ENCODE results near the gene ARVCF.

ARVCF gene

GRCh38 chr22:20016734-20017621, at the start of gene ARVCF:
TSS of gene ARVCF (minus strand) at chr22:20016823. CDS start at chr22:19990794, 26,029 bp downstream.
- Mint-ChIP-seq H3K4me3 (peak within 1 kb of the TSS; percentile 86), H3K9me3 (no peaks in the 10 kb centered on the region)
- intact Hi-C loops (cut with micrococcal nuclease) = no loop called here

GRCh38 chr22:20065896-20066616, 49.4 kb upstream of the ARVCF start:
- intact Hi-C loops (cut with micrococcal nuclease) = no loop called here
- no peak overlapping the region for H3K4me3 Mint-ChIP-seq
- no peaks in the 10 kb centered on the region for H3K4me1 Mint-ChIP-seq (ENCODE audit: low read depth)
- no peaks in the 10 kb centered on the region for H3K27me3 Mint-ChIP-seq
- H3K27ac Mint-ChIP-seq = no peak overlapping the region
- no peaks in the 10 kb centered on the region for H3K9me3 Mint-ChIP-seq
- peaks cover 63% of the 10 kb centered on the region for H3K36me3 Mint-ChIP-seq (ENCODE audit: low read depth)

More at GRCh38 chr22:20016734-20017621, at the start of gene ARVCF:
- no peak within 1 kb of the TSS for H3K27ac Mint-ChIP-seq
- peaks cover 29% of the 10 kb centered on the region for H3K4me1 Mint-ChIP-seq (ENCODE audit: low read depth)
- peaks cover 16% of the 10 kb centered on the region for H3K36me3 Mint-ChIP-seq (ENCODE audit: low read depth)
- H3K27me3 Mint-ChIP-seq = peaks cover 47% of the 10 kb centered on the region

GRCh38 chr22:20064545-20065262, 48.1 kb upstream of the ARVCF start:
- H3K27ac Mint-ChIP-seq = no peak overlapping the region

GRCh38 chr22:20064140-20064480, 47.5 kb upstream of the ARVCF start:
- no peaks in the 10 kb centered on the region for H3K27me3 Mint-ChIP-seq
- H3K9me3 Mint-ChIP-seq = no peaks in the 10 kb centered on the region
- H3K4me3 Mint-ChIP-seq = no peak overlapping the region
- H3K4me1 Mint-ChIP-seq (ENCODE audit: low read depth) = no peaks in the 10 kb centered on the region
- no peak overlapping the region for H3K27ac Mint-ChIP-seq
- peaks cover 82% of the 10 kb centered on the region for H3K36me3 Mint-ChIP-seq (ENCODE audit: low read depth)
- intact Hi-C loops (cut with micrococcal nuclease) = no loop called here

More at GRCh38 chr22:20064545-20065262, 48.1 kb upstream of the ARVCF start:
- Mint-ChIP-seq H3K4me1 (ENCODE audit: low read depth) (no peaks in the 10 kb centered on the region), H3K36me3 (ENCODE audit: low read depth) (peaks cover 76% of the 10 kb centered on the region), H3K27me3 (no peaks in the 10 kb centered on the region), H3K4me3 (no peak overlapping the region), H3K9me3 (no peaks in the 10 kb centered on the region)
- intact Hi-C loops (cut with micrococcal nuclease) = no loop called here

- H3K36me3 Mint-ChIP-seq (ENCODE audit: low read depth) = peaks cover 88% of the 10 kb centered on the region
Measured at GRCh38 chr22:20063271-20064139, 46.9 kb upstream of the ARVCF start.

GRCh38 chr22:20062766-20063083, 46.1 kb upstream of the ARVCF start:
- no peaks in the 10 kb centered on the region for H3K27me3 Mint-ChIP-seq
- H3K36me3 Mint-ChIP-seq (ENCODE audit: low read depth) = peaks cover 96% of the 10 kb centered on the region
- H3K4me3 Mint-ChIP-seq = no peak overlapping the region
- H3K27ac Mint-ChIP-seq = no peak overlapping the region
- H3K9me3 Mint-ChIP-seq = no peaks in the 10 kb centered on the region
- H3K4me1 Mint-ChIP-seq (ENCODE audit: low read depth) = no peaks in the 10 kb centered on the region
- intact Hi-C loops (cut with micrococcal nuclease) = no loop called here

More at GRCh38 chr22:20063271-20064139, 46.9 kb upstream of the ARVCF start:
- intact Hi-C loops (cut with micrococcal nuclease) = no loop called here
- H3K27me3 Mint-ChIP-seq = no peaks in the 10 kb centered on the region
- no peaks in the 10 kb centered on the region for H3K9me3 Mint-ChIP-seq
- H3K27ac Mint-ChIP-seq = no peak overlapping the region
- H3K4me1 Mint-ChIP-seq (ENCODE audit: low read depth) = no peaks in the 10 kb centered on the region
- no peak overlapping the region for H3K4me3 Mint-ChIP-seq

- H3K27ac Mint-ChIP-seq = no peak overlapping the region
- no peaks in the 10 kb centered on the region for H3K27me3 Mint-ChIP-seq
- H3K4me3 Mint-ChIP-seq = no peak overlapping the region
- no peaks in the 10 kb centered on the region for H3K4me1 Mint-ChIP-seq (ENCODE audit: low read depth)
- intact Hi-C loops (cut with micrococcal nuclease) = no loop called here
- peaks cover 100% of the 10 kb centered on the region for H3K36me3 Mint-ChIP-seq (ENCODE audit: low read depth)
- no peaks in the 10 kb centered on the region for H3K9me3 Mint-ChIP-seq
Measured at GRCh38 chr22:20062043-20062765, 45.6 kb upstream of the ARVCF start.

- H3K4me3 Mint-ChIP-seq = no peak overlapping the region
- intact Hi-C loops (cut with micrococcal nuclease) = no loop called here
- H3K27ac Mint-ChIP-seq = no peak overlapping the region
- H3K36me3 Mint-ChIP-seq (ENCODE audit: low read depth) = peaks cover 100% of the 10 kb centered on the region
- H3K4me1 Mint-ChIP-seq (ENCODE audit: low read depth) = no peaks in the 10 kb centered on the region
- H3K27me3 Mint-ChIP-seq = no peaks in the 10 kb centered on the region
- no peaks in the 10 kb centered on the region for H3K9me3 Mint-ChIP-seq
Measured at GRCh38 chr22:20061481-20061861, 44.8 kb upstream of the ARVCF start.

GRCh38 chr22:20060700-20061480, 44.3 kb upstream of the ARVCF start:
- Mint-ChIP-seq H3K36me3 (ENCODE audit: low read depth) (peaks cover 100% of the 10 kb centered on the region), H3K4me3 (no peak overlapping the region)

GRCh38 chr22:20058989-20059770, 42.6 kb upstream of the ARVCF start:
- intact Hi-C loops (cut with micrococcal nuclease) = no loop called here
- H3K4me1 Mint-ChIP-seq (ENCODE audit: low read depth) = no peaks in the 10 kb centered on the region
- peaks cover 100% of the 10 kb centered on the region for H3K36me3 Mint-ChIP-seq (ENCODE audit: low read depth)
- H3K27ac Mint-ChIP-seq = no peak overlapping the region
- no peaks in the 10 kb centered on the region for H3K27me3 Mint-ChIP-seq
- no peak overlapping the region for H3K4me3 Mint-ChIP-seq
- H3K9me3 Mint-ChIP-seq = no peaks in the 10 kb centered on the region

More at GRCh38 chr22:20060700-20061480, 44.3 kb upstream of the ARVCF start:
- no peaks in the 10 kb centered on the region for H3K4me1 Mint-ChIP-seq (ENCODE audit: low read depth)
- H3K27me3 Mint-ChIP-seq = no peaks in the 10 kb centered on the region
- H3K9me3 Mint-ChIP-seq = no peaks in the 10 kb centered on the region
- intact Hi-C loops (cut with micrococcal nuclease) = no loop called here
- no peak overlapping the region for H3K27ac Mint-ChIP-seq

- H3K9me3 Mint-ChIP-seq = no peaks in the 10 kb centered on the region
- no peak overlapping the region for H3K27ac Mint-ChIP-seq
- no peak overlapping the region for H3K4me3 Mint-ChIP-seq
- peaks cover 100% of the 10 kb centered on the region for H3K36me3 Mint-ChIP-seq (ENCODE audit: low read depth)
- intact Hi-C loops (cut with micrococcal nuclease) = no loop called here
- no peaks in the 10 kb centered on the region for H3K27me3 Mint-ChIP-seq
- no peaks in the 10 kb centered on the region for H3K4me1 Mint-ChIP-seq (ENCODE audit: low read depth)
Measured at GRCh38 chr22:20057596-20058268, 41.1 kb upstream of the ARVCF start.

All from dendritic cell treated with granulocyte-macrophage colony-stimulating factor and Interleukin-4, amounts not matched to agents 40 ng/mL and 50 ng/mL, for 4 days (primary cell).